GM18520 (cell line): ENCODE measurements around the gene CD276.
"Not testable (repeated sequence)": the region's sequence is repeated elsewhere in the genome, so short reads cannot be mapped to it uniquely, and the experiment has no call there.

Experiments used
- ATAC-seq: cut with Tn5 transposase; IDR thresholded peaks from one replicate; pipeline ENCODE4 v1.9.1; 2021; ENCODE audit not compliant: unreplicated experiment

The CD276 gene

DNA sequence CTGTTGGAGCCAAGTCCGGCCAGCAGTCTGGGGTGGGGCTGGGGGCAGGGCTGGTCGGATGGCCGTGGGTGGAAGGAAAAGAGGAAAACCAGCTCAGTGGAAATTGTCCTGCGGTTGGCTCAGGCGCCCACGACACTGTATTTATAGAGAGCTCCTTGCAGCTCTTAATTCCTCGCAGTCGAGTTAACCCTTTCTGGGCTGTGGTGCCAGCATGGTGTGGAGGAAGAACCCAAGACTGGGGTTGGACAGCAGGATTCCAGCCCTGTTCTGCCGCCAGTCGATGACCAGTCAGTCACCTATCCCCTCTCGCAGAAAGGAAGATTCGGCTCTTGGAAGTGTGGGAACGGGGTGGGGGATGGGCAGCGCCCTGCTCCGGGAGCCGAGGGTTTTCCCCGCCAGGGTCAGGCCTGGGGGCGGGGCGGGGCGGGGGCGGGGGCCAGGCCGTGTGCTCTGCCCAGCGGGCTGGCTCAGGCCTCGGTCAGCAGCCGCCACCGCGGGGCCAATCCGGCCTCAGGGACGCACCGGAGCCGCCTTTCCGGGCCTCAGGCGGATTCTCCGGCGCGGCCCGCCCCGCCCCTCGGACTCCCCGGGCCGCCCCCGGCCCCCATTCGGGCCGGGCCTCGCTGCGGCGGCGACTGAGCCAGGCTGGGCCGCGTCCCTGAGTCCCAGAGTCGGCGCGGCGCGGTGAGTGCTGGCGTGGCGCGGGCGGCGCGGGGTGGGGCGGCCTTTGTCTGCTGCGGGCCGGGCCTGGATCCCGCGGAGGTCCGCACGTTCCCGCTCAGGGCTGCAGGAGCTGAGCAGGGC is at the start of gene CD276:
TSS of gene CD276 (plus strand) at position 607 of the 804 bp plus-strand sequence. CDS start 15,257 bp downstream, outside the sequence.
- ATAC-seq, result no peak

DNA sequence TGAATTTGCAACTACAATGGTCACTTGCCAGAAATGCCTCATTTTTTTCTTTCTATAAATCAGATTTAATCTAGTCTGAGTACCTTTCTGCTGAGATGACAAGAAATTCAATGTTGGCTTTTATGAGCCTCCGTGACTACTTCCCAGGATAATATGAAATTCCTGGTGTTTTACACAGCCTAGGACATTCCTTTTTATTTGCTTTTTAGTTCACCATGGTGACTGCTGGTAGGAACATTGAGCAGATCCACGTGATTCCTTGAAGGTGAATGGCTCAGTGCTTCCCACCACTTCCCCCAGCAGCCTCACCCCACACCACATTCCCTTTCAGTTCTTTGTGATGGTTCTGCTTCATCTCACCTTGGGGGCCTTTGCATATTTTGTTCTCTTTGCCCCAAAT is 46.7 kb upstream of the CD276 start:
- ATAC-seq, result no peak

GRCh38 chr15:73639464-73639863 is 44.7 kb upstream of the CD276 start:
- not testable (repeated sequence) for ATAC-seq

DNA sequence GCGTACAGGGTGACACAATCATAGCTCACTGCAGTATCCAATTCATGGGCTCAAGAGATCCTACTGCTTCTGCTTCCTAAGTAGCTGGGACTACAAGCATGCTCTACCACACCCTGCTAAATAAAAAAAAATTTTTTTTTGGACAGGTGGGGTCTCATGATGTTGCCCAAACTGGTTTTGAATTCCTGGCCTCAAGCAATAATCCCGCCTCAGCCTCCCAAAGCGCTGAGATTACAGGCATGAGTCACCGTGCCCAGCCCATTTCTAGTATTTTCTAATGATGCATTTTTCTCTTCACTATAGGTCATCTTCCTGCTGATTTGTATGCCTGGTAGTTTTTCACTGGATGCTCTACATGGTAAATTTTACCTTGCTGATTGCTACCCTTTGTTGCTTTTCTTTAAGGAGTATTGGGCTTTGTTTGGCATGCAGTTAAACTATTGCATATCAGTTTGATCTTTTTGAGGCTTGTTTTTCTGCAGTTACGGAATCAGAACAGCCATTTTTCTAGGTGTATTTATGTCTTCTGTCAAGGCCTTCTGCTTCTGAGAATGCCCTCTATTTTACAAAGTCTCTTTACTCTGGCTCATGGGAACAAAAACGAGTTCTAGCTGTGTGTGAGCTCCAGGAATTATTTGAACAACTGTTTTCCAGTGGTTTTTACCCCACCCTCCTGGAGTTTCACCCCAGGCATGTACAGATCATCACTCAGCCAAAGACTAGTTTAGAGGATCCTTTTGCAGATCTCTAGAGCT is 36.7 kb upstream of the CD276 start:
- no peak for ATAC-seq

GRCh38 chr15:73648014-73648295 is 36.2 kb upstream of the CD276 start:
- ATAC-seq, result no peak

DNA sequence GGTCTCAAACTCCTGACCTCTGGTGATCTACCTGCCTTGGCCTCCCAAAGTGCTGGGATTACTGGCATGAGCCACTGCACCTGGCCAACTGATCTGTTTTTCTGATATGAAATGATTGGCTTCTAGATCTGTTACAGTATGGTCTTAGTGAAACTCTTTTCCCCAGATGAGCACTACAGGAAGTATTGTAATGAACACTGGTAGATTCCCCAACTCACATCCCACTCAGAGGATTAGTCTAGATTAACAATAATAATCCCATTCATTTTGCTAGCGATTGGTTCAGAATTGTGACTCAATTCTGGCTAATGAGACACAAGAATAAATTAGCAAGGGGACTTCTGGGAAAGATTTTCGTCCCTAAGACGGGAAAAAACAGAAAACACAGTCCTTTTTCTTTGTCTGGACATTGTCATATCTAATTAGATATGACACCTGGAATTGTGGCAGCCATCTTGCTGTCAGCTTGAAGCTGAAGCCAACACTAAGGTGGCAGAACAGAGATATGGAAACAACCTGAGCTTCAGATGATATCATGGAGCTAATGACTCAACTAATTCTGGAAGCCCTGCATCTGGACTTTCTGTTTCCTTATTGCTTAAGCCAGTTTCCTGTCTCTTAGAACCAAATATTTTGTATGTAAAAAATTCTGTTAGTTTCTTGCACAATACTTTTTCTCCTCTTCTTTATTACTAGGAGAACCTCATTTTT is 33.6 kb upstream of the CD276 start:
- ATAC-seq, result no peak

GRCh38 chr15:73654659-73655058 is 29.5 kb upstream of the CD276 start:
- ATAC-seq, result no peak

- ATAC-seq, result no peak
Observed at GRCh38 chr15:73655724-73656123, 28.5 kb upstream of the CD276 start.

DNA sequence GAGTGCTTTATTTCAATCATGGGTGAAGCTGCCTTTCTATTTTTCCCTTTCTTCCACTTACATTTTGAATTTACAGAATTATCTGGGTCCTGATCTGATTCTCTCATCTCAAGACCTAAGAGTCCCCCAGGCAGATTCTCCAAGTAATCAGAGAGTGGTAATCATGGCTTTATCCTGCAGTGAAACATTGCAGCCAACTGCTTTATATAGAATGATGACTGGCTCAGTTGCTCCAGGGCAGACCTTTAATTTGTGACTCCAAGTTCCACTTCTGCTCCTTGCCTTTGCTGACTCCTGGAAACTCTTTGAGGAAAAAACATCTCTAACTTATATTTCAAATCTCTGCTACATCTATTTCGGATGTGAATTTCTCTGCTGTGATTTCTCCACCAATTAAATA is 25.5 kb upstream of the CD276 start:
- ATAC-seq, result no peak

DNA sequence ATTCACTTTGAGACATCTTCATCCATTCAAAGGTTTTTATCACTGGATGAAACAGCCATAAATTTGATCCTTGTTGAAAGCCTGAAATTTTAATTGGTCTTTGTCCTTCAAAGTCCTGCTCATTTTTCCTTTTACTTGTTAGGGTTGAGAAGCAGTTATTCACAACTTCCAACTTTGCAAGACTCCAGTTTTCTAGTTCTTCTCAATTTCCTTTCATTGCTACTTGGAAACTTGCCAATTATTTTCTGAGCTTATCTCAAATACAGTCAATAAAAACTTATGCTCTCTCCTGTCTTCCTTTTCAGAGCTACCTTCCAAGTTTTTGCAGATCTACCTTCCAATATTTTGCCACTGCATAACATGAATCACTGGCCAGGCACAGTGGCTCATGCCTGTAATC is 23.7 kb upstream of the CD276 start:
- no peak for ATAC-seq

DNA sequence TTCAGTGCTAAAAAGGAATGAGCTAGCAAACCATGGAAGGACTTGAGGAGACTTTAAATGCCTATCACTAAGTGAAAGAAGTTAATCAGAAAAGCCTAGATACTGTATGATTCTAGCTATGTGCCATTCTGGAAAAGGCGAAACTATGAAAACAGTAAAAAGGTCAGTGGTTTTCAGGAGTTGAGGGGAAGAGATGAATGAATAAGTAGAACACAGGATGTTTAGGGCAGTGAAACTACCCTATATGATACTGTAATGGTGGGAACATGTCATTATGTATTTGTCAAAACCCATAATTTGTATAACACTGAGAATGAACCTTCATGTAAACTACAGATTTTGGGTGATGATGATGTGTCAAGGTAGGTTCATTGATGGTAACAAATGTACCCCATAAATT is 9.6 kb upstream of the CD276 start:
- no peak for ATAC-seq

GRCh38 chr15:73677146-73677607 is 7.0 kb upstream of the CD276 start:
- ATAC-seq, result no peak

- ATAC-seq, result no peak
Observed at GRCh38 chr15:73677733-73678132, 6.5 kb upstream of the CD276 start.

GRCh38 chr15:73678498-73678897 is 5.7 kb upstream of the CD276 start:
- ATAC-seq, result no peak

DNA sequence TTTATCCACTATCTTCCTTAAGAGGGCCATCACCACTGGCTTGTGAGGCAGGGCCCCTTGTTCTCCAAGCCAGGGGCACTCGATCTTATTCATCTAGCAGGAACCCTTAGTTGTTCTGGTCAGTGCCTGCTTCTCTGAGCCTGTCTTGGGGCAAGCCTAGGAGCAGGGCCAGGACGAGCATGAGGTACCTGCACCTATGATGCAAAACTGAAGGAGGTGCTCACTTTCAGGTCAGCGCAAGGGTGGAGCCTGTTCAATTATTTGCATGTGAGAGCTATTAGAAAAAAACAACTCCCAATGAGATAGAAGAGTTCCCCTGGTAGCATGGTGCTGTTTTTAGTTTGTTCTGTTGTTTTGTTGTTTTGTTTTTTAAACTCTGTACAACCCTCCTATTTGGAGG is 5.0 kb upstream of the CD276 start:
- no peak for ATAC-seq

DNA sequence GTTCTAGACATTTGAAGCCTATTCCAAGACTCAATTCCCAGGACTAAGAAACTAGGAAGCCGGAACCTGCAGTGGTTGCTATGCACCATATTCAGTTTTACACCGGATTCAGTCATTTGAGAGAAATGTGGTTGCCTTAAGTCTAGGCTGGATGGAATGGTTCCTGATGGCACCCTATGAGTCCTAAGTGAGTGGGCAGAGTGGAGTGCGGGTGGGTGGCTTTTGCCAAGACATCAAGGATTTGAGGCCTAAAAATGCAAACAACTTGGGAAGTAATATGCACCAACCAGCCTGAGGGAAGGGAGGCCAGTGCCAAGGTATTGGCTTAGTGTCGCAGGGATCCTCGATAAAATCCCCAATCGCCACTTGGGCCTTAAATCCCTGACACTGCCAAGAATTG is 4.2 kb upstream of the CD276 start:
- ATAC-seq, result no peak

- no peak for ATAC-seq
Observed at GRCh38 chr15:73680549-73680948, 3.6 kb upstream of the CD276 start.

DNA sequence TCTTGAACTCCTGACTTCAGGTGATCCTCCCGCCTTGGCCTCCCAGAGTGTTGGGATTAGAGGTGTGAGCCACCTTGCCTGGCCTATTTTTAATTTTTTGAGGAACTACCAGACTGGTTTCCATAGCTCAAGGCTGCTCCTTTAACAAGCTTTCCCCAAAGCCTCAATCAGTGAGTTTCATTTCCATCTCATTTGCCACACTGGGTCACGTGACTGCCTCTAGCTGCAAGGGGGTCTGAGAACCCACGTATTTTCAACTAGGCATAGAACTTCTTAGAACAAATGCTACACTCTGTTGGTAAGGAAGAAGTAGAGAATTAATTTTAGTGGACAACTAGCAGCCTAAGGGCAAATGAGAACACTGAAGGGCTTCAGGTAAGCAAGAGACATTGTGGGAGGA is 3.1 kb upstream of the CD276 start:
- no peak for ATAC-seq

DNA sequence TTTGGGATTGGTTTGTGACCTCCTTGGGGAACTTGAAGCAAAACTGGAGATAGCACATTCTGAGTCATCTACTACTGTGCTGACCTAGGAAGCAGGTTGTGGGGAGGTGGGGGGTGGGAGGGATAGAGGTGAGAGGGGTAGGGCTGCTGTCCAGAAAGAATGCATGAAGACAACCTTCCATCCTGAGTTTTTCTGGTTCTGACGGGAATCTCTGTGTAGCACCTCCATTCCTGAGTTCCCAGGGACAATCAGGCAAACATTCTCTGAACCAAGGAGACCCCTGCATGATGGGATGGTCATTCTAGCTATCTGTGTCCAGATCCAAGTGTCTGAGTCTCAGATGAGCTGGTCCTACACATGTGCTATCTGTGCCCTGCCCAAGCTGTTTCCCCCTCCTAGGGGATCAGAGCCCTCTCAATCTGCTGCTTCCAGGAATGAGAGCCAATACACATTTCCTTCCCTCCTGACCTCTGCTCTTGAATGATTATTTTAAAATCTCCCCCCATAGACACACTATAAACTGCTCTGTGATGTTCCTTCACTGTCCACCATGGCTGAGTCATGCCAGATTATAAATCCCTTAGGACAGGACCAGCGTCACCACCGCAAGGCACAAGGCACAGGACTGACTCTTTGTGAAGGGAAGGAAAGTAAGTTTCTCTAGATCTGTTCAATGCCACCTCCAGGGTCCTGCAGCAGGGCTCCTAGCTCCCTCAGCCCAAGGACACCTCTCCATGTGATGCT is 2.2 kb upstream of the CD276 start:
- no peak for ATAC-seq

DNA sequence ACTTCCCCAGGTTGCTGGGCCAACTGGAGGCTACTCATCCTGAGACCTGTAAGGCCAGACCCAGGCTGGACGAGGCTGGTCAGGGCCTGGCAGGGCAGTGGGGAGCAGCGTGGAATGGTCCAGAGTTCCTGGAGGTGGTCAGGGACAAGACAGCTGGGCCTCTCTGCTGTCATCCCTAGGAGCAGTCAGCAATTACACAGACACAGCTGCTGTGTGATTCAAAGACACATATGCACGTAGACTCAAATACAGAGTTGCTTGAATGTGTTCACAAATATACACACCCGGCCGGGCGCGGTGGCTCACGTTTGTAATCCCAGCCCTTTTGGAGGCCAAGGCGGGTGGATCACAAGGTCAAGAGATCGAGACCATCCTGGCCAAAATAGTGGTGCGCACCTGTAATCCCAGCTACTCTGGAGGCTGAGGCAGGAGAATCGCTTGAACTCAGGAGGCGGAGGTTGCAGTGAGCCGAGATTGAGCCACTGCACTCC is 1.5 kb upstream of the CD276 start:
- no peak for ATAC-seq

- ATAC-seq, result no peak
Observed at GRCh38 chr15:73683257-73683776, 866 bp upstream of the CD276 start.
